Measurements from ENCODE around the gene SMIM36. TPM values are rescaled to one million over a fixed set of nuclear protein-coding genes. Genes with fewer than 3 reads are reported as not detected.
A peak's percentile ranks its signal among the peaks of the same experiment; 100 is the strongest.

The SMIM36 gene
- total RNA-seq, 1 donor from 2014 or later: not detected

GRCh38 chr17:55456307-55457240 lies 54.7 kb downstream of the SMIM36 start:
- TF ChIP-seq CTCF (IDR thresholded peaks at IDR 0.05): no peak
- no peak overlapping the region for H3K27ac ChIP-seq

GRCh38 chr17:55454906-55455474 lies 56.3 kb downstream of the SMIM36 start:
- Histone ChIP-seq H3K9me3 (no peaks in the 10 kb centered on the region), H3K27me3 (no peaks in the 10 kb centered on the region), H3K4me3 (no peak overlapping the region), H3K36me3 (no peaks in the 10 kb centered on the region), H3K4me1 (peaks cover 37% of the 10 kb centered on the region), H3K27ac (no peak overlapping the region)
- no peak for DNase-seq (ENCODE audit: extremely low spot score in 2 of 2)
- intact Hi-C loops (cut with DNase I): no loop called here
- TF ChIP-seq POLR2A (IDR thresholded peaks at IDR 0.05) (no peak), CTCF (IDR thresholded peaks at IDR 0.05) (no peak), POLR2AphosphoS5 (IDR thresholded peaks at IDR 0.05; ENCODE audit: insufficient read depth in 1 of 2, low read depth in 1 of 2) (no peak)

More at GRCh38 chr17:55456307-55457240, 54.7 kb downstream of the SMIM36 start:
- Histone ChIP-seq H3K36me3 (no peaks in the 10 kb centered on the region), H3K4me1 (peaks cover 30% of the 10 kb centered on the region), H3K4me3 (no peak overlapping the region), H3K27me3 (no peaks in the 10 kb centered on the region), H3K9me3 (no peaks in the 10 kb centered on the region)
- intact Hi-C loops (cut with DNase I): no loop called here
- DNase-seq (ENCODE audit: extremely low spot score in 2 of 2): no peak

GRCh38 chr17:55453839-55454557 lies 57.3 kb downstream of the SMIM36 start:
- no peak overlapping the region for H3K27ac ChIP-seq
- TF ChIP-seq POLR2AphosphoS5 (IDR thresholded peaks at IDR 0.05; ENCODE audit: insufficient read depth in 1 of 2, low read depth in 1 of 2): no peak
- TF ChIP-seq CTCF (IDR thresholded peaks at IDR 0.05): no peak
- no peak for TF ChIP-seq POLR2A (IDR thresholded peaks at IDR 0.05)
- H3K4me3 ChIP-seq: no peak overlapping the region
- no peaks in the 10 kb centered on the region for H3K27me3 ChIP-seq
- intact Hi-C loops (cut with DNase I): no loop called here
- DNase-seq (ENCODE audit: extremely low spot score in 2 of 2): no peak
- H3K4me1 ChIP-seq: peaks cover 37% of the 10 kb centered on the region
- H3K9me3 ChIP-seq: no peaks in the 10 kb centered on the region
- H3K36me3 ChIP-seq: no peaks in the 10 kb centered on the region

GRCh38 chr17:55452139-55452790 lies 59.0 kb downstream of the SMIM36 start:
- TF ChIP-seq POLR2AphosphoS5 (IDR thresholded peaks at IDR 0.05; ENCODE audit: insufficient read depth in 1 of 2, low read depth in 1 of 2) (no peak), POLR2A (IDR thresholded peaks at IDR 0.05) (no peak), CTCF (IDR thresholded peaks at IDR 0.05) (no peak)
- Histone ChIP-seq H3K27me3 (no peaks in the 10 kb centered on the region), H3K36me3 (no peaks in the 10 kb centered on the region), H3K4me1 (peaks cover 37% of the 10 kb centered on the region), H3K9me3 (no peaks in the 10 kb centered on the region), H3K4me3 (no peak overlapping the region), H3K27ac (peak overlapping the region; percentile 39)
- intact Hi-C loops (cut with DNase I): no loop called here
- DNase-seq (ENCODE audit: extremely low spot score in 2 of 2): no peak

Measured in vagina (tissue), 2 donors.